ENCODE data around the gene ACRV1.

ACRV1 gene

GRCh38 chr11:125701018-125701610 lies 20.5 kb upstream of the ACRV1 start:
- TF ChIP-seq CTCF (IDR thresholded peaks at IDR 0.05; ENCODE audit: low read depth, low read length): no peak
- H3K4me3 ChIP-seq (replicated peaks in 1 of 2; ENCODE audit: low read depth in 2 of 2, low read length in 2 of 2): no peak overlapping the region
- DNase-seq (ENCODE audit: low read depth in 2 of 2): no peak

- H3K4me3 ChIP-seq (replicated peaks in 1 of 2; ENCODE audit: low read depth in 2 of 2, low read length in 2 of 2): no peak overlapping the region
- DNase-seq (ENCODE audit: low read depth in 2 of 2): no peak
Observed at GRCh38 chr11:125694951-125695350, 14.3 kb upstream of the ACRV1 start.

GRCh38 chr11:125692887-125693286 lies 12.2 kb upstream of the ACRV1 start:
- no peak for DNase-seq (ENCODE audit: low read depth in 2 of 2)
- TF ChIP-seq CTCF (IDR thresholded peaks at IDR 0.05; ENCODE audit: low read depth, low read length): no peak

More at GRCh38 chr11:125694951-125695350, 14.3 kb upstream of the ACRV1 start:
- TF ChIP-seq CTCF (IDR thresholded peaks at IDR 0.05; ENCODE audit: low read depth, low read length): no peak

GRCh38 chr11:125690006-125690405 lies 9.4 kb upstream of the ACRV1 start:
- no peak for DNase-seq (ENCODE audit: low read depth in 2 of 2)
- TF ChIP-seq CTCF (IDR thresholded peaks at IDR 0.05; ENCODE audit: low read depth, low read length): no peak

More at GRCh38 chr11:125692887-125693286, 12.2 kb upstream of the ACRV1 start:
- no peak overlapping the region for H3K4me3 ChIP-seq (replicated peaks in 1 of 2; ENCODE audit: low read depth in 2 of 2, low read length in 2 of 2)

GRCh38 chr11:125689274-125689859 lies 8.7 kb upstream of the ACRV1 start:
- no peak for DNase-seq (ENCODE audit: low read depth in 2 of 2)
- no peak overlapping the region for H3K4me3 ChIP-seq (replicated peaks in 1 of 2; ENCODE audit: low read depth in 2 of 2, low read length in 2 of 2)
- no peak for TF ChIP-seq CTCF (IDR thresholded peaks at IDR 0.05; ENCODE audit: low read depth, low read length)

More at GRCh38 chr11:125690006-125690405, 9.4 kb upstream of the ACRV1 start:
- no peak overlapping the region for H3K4me3 ChIP-seq (replicated peaks in 1 of 2; ENCODE audit: low read depth in 2 of 2, low read length in 2 of 2)

GRCh38 chr11:125688632-125689031 lies 8.0 kb upstream of the ACRV1 start:
- no peak for TF ChIP-seq CTCF (IDR thresholded peaks at IDR 0.05; ENCODE audit: low read depth, low read length)
- H3K4me3 ChIP-seq (replicated peaks in 1 of 2; ENCODE audit: low read depth in 2 of 2, low read length in 2 of 2): no peak overlapping the region
- DNase-seq (ENCODE audit: low read depth in 2 of 2): no peak
